UCSD-AML1 (cell line): ENCODE results near the gene CTCF.

Experiments
- DNase-seq: peaks from one replicate; lab custom pipeline; 2025; ENCODE audit not compliant: unreplicated experiment; lab: John Stamatoyannopoulos, UW

Gene CTCF

GRCh38 chr16:67662653-67663010, 100.3 kb downstream of the CTCF start:
- DNase-seq, result no peak

GRCh38 chr16:67663151-67663876, 101.0 kb downstream of the CTCF start:
- DNase-seq, result peak; percentile 39

DNA sequence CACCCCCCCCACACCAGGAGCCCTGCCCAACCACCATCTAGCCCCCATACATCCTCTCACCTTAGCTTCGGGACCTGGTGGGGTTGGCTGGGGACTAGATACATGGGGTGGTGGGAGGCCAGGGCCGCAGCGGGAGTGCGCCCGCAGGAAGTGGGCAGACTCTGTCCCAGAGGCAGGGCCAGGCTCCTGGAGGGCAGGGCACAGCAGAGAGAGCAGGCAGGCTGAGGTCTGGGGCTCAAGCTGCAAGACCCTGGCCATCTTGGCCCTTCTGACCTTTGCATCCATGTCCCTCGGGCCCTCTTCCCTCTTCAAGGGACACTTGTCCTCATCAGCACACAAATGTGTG, 101.5 kb downstream of the CTCF start:
- DNase-seq, result no peak

DNA sequence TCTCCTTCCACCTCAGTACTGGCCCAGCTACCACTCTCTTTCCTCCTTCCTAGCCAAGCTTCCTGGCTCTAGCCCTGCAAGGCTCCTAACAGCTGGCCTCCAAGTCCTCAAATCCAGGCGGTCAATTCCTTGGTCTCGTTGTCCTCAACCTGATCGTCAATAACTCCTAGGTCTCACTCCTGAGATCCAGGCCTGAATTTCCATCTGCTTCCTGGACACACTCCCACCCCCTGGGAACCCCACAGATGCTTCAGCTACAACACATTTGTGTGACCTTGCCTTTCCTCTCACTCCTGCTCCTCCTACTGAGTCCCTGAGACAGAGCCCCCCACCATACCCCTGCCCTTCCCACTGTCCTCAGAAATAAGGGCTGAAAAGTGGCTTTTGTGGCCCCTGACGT, 101.9 kb downstream of the CTCF start:
- DNase-seq, result no peak

GRCh38 chr16:67664871-67665270, 102.5 kb downstream of the CTCF start:
- no peak for DNase-seq

DNA sequence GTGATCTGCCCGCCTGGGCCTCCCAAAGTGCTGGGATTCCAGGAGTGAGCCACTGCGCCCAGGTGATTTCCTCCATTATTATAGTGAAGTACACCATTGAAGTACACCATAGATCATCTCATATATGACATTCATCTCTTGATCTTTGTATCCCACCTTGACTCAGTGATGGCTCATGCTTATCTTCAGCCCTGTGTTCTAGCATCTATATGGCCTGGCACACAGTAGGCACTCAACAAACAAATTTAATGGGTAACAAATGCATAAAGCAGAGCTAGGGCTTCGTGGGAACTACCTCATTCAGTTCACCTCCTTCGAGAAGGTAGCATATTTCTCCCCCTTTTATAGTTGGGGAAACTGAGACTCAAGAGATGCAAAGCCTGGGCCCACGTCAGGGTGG, 103.3 kb downstream of the CTCF start:
- DNase-seq, result no peak

DNA sequence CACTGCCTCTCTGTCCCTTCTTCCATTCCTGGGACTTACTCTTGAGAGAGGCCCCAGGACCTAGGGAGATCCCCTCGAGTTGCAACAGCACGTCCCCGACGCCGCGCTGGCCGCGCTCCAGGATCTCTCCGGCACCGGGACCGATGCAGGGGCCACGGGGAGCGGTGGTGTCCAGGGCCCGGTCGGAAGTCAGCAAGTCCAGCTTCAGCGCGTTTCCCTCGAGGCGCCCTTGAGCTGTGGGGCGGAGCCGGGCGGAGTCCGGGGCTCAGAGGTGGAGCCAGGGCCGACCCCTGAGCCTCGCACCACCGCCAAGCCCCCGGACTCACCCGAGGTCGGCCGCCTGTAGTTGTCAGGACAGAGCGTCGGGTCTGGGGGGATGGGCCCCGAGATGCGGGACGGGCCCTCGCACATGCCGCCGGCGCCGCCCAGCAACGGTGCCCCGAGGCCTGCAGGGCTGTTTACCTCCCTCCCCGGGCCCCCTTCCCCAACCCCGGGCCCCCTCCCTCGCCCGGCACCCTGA, 103.8 kb downstream of the CTCF start:
- peak; percentile 47 for DNase-seq

GRCh38 chr16:67666559-67667452, 104.5 kb downstream of the CTCF start, which contains the start of the genes C16orf86 and ENKD1:
Gene C16orf86, plus strand, starts transcription at chr16:67666814. Its CDS starts 157 bp downstream, at chr16:67666971.
Gene ENKD1, minus strand, starts transcription at chr16:67666750. Its CDS starts 308 bp downstream, at chr16:67666442.
- DNase-seq, result peak; percentile 82

DNA sequence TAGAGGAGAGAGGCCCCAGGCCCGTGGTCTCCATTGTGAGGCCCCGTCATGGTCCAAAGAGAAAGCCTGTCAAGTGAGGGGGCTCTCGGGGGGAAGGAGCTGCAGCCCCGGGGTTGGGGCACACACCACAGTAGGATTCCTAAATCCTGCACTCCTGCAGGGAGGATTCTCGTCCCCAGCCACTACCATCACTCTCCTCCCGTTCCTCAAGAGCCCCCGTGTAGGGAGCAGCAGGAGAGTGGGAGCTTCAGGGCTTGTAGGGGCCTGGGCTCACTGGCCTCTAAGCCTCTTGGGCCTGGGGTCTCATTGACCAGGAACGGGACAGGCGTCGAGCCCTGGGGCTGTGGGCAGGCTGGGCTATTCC, 105.1 kb downstream of the CTCF start:
- no peak for DNase-seq

DNA sequence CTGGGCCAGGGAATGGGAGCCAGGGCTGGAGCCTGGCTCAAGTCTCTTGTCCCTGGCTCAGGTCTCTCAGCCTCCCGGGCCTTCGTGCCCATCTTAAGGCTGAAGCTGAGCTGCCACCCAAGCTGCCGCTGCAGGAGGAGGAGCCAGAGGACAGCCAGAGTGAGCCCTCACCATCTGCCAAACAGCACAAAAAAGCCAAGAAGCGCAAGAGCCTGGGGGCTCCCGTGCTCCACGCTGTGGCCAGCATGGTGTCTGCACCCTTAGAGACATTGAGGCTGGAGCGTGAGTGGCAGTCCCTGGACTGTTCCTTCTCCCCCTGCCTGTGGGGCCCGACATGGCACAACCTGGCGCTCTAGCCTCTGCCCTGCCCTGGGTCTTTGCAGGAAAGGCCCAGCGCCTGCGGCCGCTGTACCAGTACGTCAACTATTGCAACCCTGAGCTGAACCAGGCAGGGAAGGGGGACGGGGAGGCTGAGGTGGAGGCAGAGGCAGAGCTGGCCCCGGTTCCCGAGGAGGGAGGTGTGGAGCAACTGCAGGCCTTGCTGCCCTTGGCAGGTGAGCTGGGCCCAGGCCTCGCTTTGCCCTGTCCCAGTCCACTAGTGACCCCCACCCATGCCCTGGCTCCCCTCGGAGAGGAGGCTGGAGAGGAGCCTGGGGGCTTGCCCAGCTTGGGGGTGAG, 105.6 kb downstream of the CTCF start:
- peak; percentile 90 for DNase-seq

- peak; percentile 28 for DNase-seq
These were observed 106.3 kb downstream of the CTCF start for GRCh38 chr16:67668495-67669157.

DNA sequence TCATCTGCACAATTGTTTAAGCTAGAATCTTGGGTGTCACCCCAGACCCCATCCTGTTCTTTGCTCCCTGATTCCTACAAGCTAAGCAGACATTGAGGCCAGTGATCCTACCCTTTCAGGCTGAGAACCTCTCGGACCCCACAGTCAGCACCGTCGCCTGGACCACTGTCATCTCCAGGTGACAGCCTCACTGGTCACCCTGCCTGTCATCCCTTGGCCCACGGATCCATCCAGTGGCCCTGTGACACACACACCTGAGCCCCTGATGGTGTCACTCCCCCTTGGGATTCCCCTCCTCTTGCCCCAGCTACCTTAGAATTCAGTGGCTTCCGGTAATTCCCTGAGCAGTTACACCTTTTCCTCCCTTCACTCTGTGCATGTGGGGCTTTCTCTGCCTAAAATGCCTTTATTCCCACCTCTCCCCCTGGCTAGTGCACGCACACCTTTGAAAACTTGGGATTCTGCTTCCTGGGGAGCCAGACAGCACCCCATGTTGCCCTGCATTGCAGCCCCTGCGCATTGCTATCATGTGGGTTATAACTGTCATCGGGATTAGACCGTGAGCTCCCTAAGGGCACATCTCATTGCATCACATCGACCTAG, 107.3 kb downstream of the CTCF start:
- DNase-seq, result no peak

- DNase-seq, result no peak
These were observed 110.0 kb downstream of the CTCF start for GRCh38 chr16:67672306-67672705.

DNA sequence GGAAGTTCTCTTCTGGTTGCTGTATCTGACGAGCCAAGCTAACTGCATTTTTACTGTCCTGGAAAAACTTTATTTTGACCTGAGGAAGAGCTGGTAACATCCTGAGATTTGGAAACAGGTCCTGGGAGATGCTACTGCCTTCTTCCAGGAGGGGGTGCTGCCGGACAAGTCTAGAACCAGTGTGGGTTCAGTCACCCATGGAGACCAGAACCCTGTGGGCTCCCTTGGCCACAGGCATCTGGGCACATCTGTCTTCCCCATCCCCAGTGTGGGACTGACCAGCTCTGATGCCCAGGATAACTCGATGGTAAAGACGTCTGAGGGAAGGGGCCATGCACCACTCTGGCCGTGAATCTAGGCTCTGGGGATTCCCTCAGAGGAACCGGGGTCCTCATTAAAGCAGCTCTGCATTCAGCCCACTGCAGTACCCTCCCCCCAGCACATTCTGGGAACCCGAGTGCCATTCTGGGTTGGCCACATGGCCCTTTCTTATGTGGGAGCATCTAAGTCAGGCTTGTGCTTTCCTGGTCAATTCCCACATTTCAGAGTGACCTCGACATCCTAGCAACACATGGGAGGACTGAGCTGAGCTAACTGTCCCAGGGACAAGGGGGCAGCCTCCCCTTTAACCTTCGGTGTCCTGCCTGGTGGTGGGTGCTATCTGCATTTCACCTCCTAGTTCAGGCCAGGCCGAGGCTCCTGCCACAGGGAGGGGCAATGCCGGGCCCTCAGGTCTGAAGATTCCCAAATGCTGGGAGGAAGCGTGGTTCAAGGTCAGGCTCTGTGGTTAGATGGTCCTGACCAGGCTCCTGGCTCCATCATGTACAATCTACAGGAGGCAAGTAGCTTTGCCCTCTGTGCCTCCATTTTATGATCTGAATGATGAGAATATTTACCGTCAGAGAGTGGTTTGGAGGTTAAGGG, 110.7 kb downstream of the CTCF start:
- peak; percentile 75 for DNase-seq

GRCh38 chr16:67673712-67674580, 111.6 kb downstream of the CTCF start:
- DNase-seq, result peak; percentile 53

- DNase-seq, result no peak
These were observed 112.7 kb downstream of the CTCF start for GRCh38 chr16:67674851-67675578.

GRCh38 chr16:67675579-67675935, 113.2 kb downstream of the CTCF start:
- DNase-seq, result no peak

GRCh38 chr16:67675999-67676398, 113.7 kb downstream of the CTCF start:
- DNase-seq, result no peak
